GM18511 (cell line): ENCODE data around the gene ARSG.
"Not testable (repeated sequence)": the region's sequence is repeated elsewhere in the genome, so short reads cannot be mapped to it uniquely, and the experiment has no call there.

ENCODE experiments used
- ATAC-seq: cut with Tn5 transposase; IDR thresholded peaks from one replicate; pipeline ENCODE4 v1.9.1; 2021; ENCODE audit warnings: mild to moderate bottlenecking, moderate library complexity; ENCODE audit not compliant: unreplicated experiment

ARSG gene

DNA sequence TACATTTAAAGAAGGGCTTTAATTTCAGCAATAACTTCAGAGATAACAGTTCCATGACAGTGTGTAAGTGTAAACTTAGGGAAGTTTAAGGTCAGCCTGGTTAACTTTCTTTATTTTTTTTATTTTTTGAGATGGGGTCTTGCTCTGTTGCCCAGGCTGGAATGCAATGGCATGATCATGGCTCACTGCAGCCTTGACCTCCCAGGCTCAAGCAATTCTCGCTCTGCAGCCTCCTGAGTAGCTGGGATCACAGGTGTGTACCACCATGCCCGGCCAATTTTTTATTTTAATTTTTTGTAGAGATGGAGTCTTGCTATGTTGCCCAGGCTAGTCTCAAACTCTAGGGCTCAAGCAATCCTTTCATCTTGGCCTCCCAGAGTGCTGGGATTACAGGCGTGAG, 15.0 kb upstream of the ARSG start:
- not testable (repeated sequence) for ATAC-seq

DNA sequence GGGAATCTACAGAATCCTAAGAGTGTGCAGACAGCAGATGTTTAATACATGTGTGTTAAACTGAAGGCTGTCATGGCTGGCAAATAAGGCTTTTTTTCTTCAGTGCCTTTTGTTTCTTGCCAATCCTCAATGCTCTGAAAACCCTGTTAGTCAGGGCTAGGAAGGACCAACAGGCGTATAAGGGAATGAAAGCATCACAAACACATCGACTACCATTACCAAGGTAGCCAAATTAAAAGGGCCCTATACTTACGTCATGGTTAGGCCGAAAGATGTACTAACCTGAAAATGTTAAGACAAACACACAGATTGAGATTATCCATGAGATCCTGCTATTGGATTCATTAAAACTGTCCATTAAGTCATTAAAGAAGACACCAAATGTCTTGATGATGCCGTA, 13.5 kb upstream of the ARSG start:
- no peak for ATAC-seq

DNA sequence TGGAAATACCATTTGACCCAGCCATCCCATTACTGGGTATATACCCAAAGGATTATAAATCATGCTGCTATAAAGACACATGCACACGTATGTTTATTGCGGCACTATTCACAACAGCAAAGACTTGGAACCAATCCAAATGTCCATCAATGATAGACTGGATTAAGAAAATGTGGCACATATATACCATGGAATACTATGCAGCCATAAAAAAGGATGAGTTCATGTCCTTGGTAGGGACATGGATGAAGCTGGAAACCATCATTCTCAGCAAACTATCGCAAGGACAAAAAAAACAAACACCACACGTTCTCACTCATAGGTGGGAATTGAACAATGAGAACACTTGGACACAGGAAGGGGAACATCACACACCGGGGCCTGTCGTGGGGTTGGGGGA, 9.3 kb upstream of the ARSG start:
- ATAC-seq: not testable (repeated sequence)

DNA sequence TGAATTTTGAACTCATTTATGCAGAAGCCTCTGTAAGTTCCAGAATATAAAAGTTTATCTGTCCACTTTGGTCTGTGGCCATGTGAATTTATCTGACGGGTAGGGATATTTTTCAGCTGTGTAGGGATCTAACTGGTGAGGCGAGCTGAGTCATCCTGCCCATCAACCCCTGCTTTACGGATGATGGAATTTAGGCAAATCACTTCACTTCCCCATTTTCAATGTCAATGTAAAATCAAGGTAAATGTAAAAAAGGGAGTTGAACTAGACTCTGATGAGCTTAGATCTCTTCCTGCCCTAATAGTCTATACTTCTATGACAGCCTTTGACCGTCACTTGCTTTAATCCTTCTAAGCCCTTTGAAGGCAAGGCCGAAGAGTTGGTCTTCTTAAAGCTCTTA, 2.9 kb upstream of the ARSG start:
- peak; percentile 15 for ATAC-seq

DNA sequence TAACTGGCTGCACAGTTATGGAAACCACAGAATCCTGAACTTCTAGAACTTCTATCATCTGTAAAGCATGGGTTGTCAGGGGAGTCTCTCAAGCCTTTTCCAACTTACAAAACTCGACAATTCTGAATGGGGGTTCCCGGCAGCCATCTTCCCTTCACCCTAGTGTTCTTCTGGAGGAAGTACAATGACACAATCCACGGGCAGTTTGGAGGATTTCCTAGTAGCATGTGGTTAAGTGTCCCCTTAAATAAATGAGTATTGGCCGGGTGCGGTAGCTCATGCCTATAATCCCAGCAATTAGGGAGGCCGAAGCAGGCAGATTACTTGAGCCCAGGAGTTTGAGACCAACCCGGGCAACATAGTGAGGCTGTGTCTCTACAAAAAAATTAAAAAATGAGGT, 2.5 kb upstream of the ARSG start:
- no peak for ATAC-seq

DNA sequence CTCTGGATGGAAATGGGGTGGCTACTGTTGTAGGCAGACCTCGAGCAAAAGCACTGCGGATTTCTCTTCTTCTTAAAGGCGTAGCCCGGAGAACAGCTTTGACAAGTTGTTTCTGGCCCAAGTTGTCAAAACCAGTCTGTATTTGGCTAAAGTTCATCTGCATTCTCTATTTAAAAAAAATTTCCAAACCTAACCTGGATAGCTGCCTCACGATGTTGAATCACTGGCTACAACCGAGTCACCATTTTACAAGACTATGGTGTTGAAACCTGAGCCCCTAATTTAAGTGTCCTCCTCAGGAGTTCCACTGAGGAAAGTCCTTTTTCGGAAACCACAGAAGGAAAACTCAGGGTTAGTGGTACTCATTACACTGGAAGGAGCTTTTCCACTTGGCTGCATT, 1.8 kb upstream of the ARSG start:
- ATAC-seq: no peak

DNA sequence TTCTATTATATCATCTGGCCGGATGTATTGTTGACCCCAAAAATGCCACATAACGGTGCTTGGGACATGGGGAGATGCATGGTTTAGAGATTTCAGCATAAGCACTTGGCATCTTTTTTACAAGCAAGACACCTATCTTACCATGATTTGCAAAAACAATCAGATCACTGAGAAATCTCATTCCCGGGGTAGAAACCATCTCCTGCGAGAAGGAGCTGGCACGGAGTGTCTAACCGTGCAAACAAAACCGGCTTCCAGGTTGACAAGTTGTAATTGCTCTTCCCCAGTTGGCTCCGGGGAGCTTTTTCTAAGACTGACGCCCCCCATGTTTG, 1.4 kb upstream of the ARSG start:
- ATAC-seq: no peak

DNA sequence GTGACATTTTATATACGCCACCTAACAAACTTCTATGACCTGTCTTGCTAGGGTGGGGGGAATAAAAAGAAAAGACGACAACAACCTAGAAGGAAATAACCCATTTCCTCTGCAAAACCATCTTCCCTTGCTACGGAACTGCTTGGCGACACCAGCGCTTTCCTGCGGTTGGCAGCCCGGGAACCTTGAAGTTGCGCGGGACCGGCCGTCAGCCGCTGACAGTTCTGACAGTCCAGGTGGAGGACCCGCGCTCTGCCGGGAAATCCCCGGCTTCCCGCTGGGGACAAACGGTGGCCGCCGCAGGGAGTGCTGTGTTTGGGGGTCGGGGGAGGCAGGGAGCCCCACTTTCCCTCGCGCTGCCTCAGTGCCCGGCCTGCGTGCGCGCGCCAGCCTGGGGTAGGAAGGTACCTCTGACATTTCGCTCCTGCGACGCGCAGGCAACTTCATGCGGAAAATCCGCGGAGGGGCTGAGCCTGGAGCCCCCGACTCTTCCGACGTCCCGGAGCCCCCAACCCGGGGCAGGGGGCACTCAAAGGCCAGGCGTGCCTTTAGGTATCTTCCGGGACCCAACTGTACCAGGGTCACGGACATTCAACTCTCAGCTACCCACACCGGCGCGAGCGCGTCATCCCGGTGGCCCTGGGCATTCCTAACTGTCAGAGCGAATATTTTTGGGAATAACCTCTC, 884 bp upstream of the ARSG start:
- no peak for ATAC-seq

DNA sequence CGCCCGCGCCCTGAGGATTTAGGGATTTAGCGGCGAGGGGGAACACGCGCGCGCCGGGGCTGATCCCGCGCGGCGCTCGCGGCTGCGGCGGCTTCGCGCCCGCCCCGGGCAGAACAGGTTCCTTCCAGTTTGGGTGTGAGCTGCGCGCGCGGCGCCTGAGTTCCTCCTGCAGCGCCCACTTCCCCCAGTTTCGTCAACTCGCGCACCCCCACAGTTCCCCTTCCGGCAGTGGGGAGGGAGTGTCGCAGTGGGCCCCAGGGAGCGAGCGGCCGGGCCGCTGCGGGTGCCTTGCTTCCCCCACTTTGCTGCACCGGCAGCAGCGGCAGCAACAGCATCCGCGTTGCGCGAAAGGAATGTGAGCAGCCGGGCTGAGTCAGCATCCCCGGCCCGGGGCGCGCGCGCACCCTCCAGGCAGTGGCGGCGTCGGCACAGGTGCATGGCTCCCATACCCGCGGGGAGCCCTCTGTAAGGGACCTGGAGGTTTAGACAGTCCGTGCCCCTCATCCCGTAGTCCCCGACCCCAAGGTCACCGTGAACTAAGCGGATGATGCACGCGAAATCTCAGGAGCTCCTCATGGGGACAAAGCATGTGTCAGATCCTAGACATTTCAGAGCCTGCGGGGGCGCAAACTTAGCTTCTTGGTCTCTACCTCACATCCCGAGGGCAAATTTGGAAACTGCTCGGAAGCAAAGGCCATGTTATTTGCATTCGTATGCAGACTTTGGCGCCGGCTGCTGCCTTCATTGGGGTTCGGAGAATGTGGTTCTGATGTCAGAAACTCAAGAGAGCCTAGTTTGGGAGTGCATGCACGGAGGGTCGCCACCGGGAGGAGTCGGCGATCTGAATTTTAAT, 767 bp downstream of the ARSG start:
- peak; percentile 70 for ATAC-seq

DNA sequence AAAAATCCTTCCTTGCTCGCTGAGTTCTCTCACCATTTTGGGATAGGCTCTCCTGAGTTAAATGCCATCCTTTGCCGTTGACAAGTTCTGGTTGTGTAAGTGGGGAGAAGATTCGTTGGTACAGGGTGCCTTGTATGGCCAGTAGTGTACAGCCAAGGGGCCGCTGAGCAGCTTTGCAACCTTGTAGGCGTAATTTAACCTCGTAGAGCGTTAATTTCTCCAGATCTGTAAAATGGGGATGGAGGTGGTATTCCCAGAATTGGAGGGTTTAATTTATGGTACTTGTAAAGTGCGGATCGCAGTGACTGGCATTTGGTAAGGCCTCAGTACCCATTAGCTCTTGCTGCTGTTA, 1.4 kb downstream of the ARSG start:
- no peak for ATAC-seq

DNA sequence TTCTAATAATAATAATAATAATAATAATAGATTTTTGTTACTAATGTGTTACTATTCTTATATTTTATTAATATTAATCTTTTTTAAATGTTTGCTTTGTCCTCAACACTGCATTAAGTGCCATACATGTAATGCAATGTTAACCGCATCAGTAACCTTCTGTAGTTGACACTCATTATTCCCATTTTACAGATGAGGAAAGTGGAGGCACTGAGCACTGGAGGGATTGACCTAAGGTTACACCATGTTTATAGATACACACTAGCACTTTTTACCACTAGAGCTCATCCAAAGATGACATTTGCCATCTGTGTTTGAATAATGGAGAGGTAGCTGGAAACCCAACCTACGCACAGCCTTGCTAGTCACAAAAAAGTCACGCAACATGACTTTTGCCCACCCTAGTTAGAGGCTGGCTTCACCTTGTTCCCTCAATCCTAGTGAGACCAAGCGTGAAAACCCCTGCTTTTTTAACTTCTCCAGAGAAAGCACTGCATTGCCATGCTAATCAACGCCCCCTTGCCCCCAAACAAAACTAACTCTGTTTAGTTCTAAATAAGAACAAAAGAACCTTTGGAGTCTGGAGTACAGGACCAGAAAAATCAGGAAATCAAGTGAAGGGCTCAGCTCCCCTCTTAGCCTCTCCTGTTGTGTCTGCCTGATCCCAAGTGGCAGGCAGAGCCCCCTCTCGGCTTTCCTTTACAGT, 2.3 kb downstream of the ARSG start:
- ATAC-seq: no peak

DNA sequence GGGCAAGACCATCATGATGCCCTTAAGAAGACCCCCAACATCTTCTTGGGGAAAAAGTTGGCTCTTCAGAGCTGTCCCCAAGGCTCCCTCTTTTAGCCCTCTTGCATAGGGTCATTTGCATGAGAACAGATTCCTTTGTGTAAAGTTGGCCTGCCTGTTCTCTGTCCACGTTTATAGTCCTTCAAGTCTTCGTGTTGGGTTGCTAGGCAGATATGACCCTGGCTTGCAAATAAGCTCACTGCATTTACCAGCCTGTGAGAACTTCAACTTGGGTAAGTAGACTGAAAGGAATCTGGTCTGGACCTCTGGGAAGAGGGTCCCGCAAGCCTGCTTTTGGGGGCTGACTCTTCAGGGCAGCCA, 2.9 kb downstream of the ARSG start:
- no peak for ATAC-seq

DNA sequence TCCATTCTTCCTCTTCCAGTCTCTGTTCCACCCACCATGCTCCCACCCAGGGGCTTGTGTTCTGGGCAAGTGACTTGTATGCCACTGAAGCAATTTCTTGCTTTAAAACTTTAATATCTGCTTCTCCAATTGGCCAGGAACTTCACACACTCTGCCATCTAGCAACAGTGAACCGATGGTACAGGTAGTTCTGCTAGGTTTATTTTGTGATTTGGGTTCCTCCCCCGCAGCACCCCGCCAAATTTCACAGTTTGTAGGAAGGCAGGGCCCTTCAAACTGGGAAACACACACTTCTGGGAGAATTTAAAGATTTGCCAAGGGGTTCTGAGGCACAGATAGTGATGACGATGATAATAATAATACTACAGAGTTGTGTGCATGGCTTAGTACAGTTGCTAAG, 3.3 kb downstream of the ARSG start:
- no peak for ATAC-seq

DNA sequence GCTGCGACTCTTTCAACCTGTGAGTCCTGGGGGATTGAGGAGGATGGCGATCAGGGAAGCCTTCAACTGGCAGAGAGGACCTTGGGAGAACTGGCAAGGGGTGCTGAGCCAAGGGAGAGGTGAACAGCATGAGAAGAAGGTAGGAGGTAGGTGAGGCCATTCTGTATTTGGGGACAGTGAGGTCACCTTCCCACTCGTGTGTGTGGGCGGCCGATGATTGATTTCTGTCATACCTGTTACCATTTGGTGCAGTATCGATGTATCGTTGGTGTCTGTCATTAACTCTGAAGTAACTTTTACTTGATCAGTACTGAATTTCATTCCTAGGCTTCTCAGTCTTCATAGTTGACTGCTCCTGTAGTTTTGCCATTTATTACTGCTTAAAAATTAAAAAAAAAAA, 3.8 kb downstream of the ARSG start:
- no peak for ATAC-seq

DNA sequence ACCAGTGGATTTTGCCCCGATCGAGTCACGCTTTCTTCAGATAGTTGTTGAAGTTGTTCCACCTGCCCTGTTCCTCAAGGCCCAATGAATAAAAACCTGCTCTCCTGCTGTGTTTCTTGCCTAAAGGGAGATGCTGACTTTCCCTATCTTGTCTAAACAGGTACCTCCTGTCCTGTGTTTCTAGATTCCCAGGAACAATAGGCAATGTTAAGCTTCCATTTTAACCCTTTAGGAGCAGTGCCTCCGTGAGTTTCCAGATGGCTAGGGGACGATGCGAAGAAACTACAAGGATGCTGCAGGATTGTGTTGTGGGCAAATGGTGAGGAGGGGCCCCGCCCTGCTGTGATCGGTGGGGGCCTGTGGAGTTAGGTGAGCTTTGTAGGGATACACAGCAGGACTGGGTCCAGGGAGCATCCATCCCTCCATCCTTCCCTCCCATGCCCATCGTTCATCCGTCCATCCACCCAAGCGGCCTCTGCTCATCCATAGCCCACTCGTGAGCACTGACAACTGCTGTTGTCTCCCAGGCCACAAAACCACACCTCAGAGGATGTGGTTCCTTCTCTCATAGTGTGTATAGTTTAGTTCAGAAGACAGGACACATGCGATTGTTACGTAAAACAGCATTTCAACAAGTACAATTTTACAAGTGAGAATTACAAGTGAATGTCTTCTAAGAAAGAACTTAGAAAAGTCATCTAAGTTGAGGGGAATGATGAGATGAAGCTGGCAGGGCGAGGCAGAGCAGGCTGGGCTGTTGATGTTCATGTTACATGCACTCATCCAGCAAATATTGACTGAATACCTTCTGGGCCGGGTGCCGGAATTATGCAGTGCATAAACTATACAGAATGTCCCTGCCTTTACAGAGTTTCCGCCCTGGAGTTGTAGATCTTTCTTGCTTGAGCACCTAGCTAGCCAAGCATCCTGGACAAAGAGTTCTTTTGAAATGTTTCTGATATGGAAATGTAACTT, 5.2 kb downstream of the ARSG start:
- ATAC-seq: no peak

DNA sequence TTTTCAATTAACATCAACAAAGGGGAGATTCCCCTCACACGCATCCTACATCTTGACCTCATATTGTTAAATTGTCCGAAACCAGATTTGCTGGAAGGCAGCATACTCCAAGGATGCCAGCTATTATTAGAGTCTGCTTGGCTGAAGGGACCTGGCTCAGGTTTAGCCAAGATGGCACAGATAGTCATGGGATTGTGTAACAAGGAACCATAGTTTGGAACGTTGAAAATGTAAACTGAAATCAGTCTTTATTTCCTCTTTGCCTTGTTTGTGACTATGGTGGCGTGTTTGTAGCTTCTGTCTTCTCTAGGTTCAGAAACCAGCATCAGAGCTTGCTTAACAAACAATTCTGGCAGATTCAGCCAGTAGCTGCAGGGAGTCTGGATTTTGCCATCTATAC, 5.9 kb downstream of the ARSG start:
- no peak for ATAC-seq

DNA sequence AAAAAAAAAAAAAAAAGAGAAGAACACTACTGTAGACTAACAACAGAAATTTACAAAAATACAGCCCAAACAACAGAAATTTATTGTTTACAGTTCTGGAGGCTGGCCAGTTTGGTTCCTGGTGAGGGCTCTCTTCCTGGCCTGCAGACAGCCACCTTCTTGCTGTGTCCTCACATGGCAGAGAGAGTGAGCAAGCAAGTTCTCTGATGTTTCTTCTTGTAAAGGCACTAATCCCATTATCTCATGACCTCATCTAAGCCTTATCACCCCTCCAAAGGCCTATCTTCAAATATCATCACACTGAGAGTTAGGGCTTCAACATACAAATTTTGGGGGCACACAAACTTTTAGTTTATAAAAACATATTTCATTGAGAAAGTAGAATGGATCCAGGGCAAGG, 7.3 kb downstream of the ARSG start:
- no peak for ATAC-seq

DNA sequence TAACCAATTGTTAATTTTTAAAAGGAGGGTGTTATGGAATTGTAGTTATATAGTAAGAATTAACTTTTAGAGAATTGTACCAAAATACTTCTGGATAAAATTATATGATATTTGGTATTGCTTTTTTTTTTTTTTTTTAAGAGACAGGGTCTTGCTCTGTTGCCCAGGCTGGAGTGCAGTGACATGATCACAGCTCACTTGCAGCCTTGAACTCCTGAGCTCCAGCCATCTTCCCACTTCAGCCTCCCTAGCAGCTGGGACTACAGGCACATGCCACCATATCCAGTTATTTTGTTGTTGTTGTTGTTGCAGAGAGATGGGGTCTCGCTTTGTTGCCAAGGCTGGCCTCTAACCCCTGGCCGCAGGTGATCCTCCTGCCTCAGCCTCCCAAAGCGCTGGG, 8.5 kb downstream of the ARSG start:
- ATAC-seq: no peak

DNA sequence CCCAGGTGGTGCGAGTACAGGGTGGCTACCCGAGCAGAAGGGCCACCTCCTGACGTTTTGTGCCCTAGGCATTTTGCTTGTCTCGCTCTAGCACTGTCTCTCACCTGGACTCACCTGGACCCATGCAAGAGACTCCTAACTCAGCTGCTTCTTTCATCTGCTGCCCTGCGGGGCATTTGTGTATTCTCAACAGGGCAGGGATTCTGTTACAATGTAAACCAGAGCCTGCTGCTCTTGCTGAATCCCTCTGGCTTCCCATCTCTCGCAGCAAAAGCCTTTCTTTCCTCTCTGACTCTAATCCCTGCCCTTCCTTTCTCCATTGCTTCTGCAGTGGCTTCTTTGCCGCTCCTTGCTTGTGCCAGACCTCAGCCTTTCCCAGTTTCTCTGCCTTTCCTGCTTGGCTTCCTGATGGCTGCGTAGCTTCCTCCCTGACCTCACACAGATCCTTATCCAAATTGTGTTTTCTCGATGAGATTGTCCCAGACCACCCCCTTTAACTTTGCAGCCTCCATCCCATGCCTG, 10.2 kb downstream of the ARSG start:
- no peak for ATAC-seq

DNA sequence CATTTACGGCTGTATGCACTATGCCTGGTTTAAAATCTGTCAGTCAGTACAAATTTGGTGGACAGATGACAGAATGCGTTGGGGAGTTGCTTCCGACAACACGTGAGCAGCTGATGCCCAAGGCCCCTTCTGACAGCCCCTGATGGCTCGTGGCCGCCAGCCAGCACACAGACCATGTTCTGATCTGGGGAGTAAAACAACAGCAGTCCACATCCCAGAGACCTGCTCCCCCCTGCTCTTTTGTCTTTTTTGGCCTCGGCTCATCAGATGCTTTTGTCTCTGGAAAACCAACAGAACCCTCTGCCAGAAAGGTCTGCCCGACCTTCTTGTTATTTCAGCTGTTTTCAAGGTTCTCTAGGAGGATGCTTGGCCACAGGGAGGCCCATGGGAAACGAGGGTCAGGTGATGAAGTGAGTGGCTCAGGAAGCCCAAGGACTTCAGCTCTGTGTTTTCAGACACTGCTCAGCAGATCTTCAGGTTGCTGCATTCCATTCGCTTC, 10.8 kb downstream of the ARSG start:
- no peak for ATAC-seq

DNA sequence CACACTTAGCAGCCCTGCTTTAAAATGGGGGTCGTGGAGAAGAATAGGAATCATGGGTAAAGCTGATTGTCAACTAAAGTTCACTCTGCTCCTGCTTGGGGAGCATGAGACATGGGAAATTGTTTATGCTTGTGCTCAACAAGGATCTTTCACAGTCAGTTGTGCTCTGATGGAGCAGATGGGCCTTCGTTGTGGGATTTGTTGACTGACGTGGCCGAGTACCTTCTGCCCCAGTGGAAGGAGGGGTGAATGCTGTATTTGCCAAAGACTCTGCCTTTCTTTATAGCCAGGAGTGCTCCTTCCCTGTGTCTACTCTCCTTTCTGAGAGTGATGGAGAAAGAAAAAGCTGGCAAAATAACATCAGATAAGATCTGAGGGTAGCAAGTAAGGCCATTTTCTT, 11.4 kb downstream of the ARSG start:
- ATAC-seq: no peak
